ENCODE data around the gene FAM222A.

Gene FAM222A

GRCh38 chr12:109713187-109714070 is at the start of gene FAM222A:
TSS of gene FAM222A (plus strand) at chr12:109713825. CDS start at chr12:109744147, 30,322 bp downstream.
- peak; percentile 97 for DNase-seq (ENCODE audit: low spot score)

- DNase-seq (ENCODE audit: low spot score): no peak
These were observed 49.2 kb upstream of the FAM222A start for GRCh38 chr12:109664402-109664801.

- no peak for DNase-seq (ENCODE audit: low spot score)
These were observed 47.6 kb upstream of the FAM222A start for GRCh38 chr12:109666068-109666467.

- DNase-seq (ENCODE audit: low spot score): peak; percentile 36
These were observed 42.9 kb upstream of the FAM222A start for GRCh38 chr12:109670731-109671130.

- DNase-seq (ENCODE audit: low spot score): no peak
These were observed 42.1 kb upstream of the FAM222A start for GRCh38 chr12:109671502-109671901.

GRCh38 chr12:109673379-109673778 is 40.2 kb upstream of the FAM222A start:
- DNase-seq (ENCODE audit: low spot score): no peak

- no peak for DNase-seq (ENCODE audit: low spot score)
These were observed 39.7 kb upstream of the FAM222A start for GRCh38 chr12:109673884-109674283.

GRCh38 chr12:109675411-109675810 is 38.2 kb upstream of the FAM222A start:
- no peak for DNase-seq (ENCODE audit: low spot score)

GRCh38 chr12:109677279-109677691 is 36.3 kb upstream of the FAM222A start:
- DNase-seq (ENCODE audit: low spot score): no peak

- DNase-seq (ENCODE audit: low spot score): no peak
These were observed 34.9 kb upstream of the FAM222A start for GRCh38 chr12:109678719-109679118.

GRCh38 chr12:109679501-109680263 is 33.9 kb upstream of the FAM222A start:
- no peak for DNase-seq (ENCODE audit: low spot score)

- DNase-seq (ENCODE audit: low spot score): no peak
These were observed 33.2 kb upstream of the FAM222A start for GRCh38 chr12:109680264-109681005.

GRCh38 chr12:109681986-109682707 is 31.5 kb upstream of the FAM222A start:
- no peak for DNase-seq (ENCODE audit: low spot score)

- no peak for DNase-seq (ENCODE audit: low spot score)
These were observed 30.9 kb upstream of the FAM222A start for GRCh38 chr12:109682708-109683060.

- DNase-seq (ENCODE audit: low spot score): no peak
These were observed 30.3 kb upstream of the FAM222A start for GRCh38 chr12:109683316-109683715.

GRCh38 chr12:109685574-109686447 is 27.8 kb upstream of the FAM222A start:
- no peak for DNase-seq (ENCODE audit: low spot score)

- no peak for DNase-seq (ENCODE audit: low spot score)
These were observed 27.1 kb upstream of the FAM222A start for GRCh38 chr12:109686523-109686922.

- DNase-seq (ENCODE audit: low spot score): no peak
These were observed 26.4 kb upstream of the FAM222A start for GRCh38 chr12:109687250-109687649.

GRCh38 chr12:109689426-109689825 is 24.2 kb upstream of the FAM222A start:
- DNase-seq (ENCODE audit: low spot score): no peak

- no peak for DNase-seq (ENCODE audit: low spot score)
These were observed 20.5 kb upstream of the FAM222A start for GRCh38 chr12:109693160-109693559.
